ENCODE measurements around the gene ANTXR1.

The ANTXR1 gene

GRCh38 chr2:69096326-69097095 is 83.5 kb downstream of the ANTXR1 start:
- DNase-seq (ENCODE audit: insufficient read length, low spot score) (no peak), FAIRE-seq (no peak)
- TF ChIP-seq TAF1 (IDR thresholded peaks at IDR 0.05; ENCODE audit: low read depth, low read length): no peak
- no peak for TF ChIP-seq POU2F2 (IDR thresholded peaks at IDR 0.05; ENCODE audit: low read depth, low read length)
- no peak for TF ChIP-seq SPI1 (IDR thresholded peaks at IDR 0.05; ENCODE audit: low read depth, low read length)
- no peak for TF ChIP-seq POLR2A (IDR thresholded peaks at IDR 0.05; ENCODE audit: low read depth, low read length)
- TF ChIP-seq PAX5 (IDR thresholded peaks at IDR 0.05; ENCODE audit: insufficient read depth, low read length, severe bottlenecking): no peak
- TF ChIP-seq POLR2AphosphoS5 (IDR thresholded peaks at IDR 0.05; ENCODE audit: low read depth, low read length): no peak

- TF ChIP-seq TAF1 (IDR thresholded peaks at IDR 0.05; ENCODE audit: low read depth, low read length) (no peak), POLR2AphosphoS5 (IDR thresholded peaks at IDR 0.05; ENCODE audit: low read depth, low read length) (no peak), PAX5 (IDR thresholded peaks at IDR 0.05; ENCODE audit: insufficient read depth, low read length, severe bottlenecking) (no peak)
- no peak for DNase-seq (ENCODE audit: insufficient read length, low spot score)
- no peak for FAIRE-seq
Observed at GRCh38 chr2:69097148-69097610, 84.2 kb downstream of the ANTXR1 start.

- no peak for TF ChIP-seq PAX5 (IDR thresholded peaks at IDR 0.05; ENCODE audit: insufficient read depth, low read length, severe bottlenecking)
- DNase-seq (ENCODE audit: insufficient read length, low spot score) (no peak), FAIRE-seq (no peak)
Observed at GRCh38 chr2:69097891-69098655, 85.1 kb downstream of the ANTXR1 start.

GRCh38 chr2:69099541-69099940 is 86.6 kb downstream of the ANTXR1 start:
- TF ChIP-seq POLR2A (IDR thresholded peaks at IDR 0.05; ENCODE audit: low read depth, low read length) (no peak), POU2F2 (IDR thresholded peaks at IDR 0.05; ENCODE audit: low read depth, low read length) (no peak), PAX5 (IDR thresholded peaks at IDR 0.05; ENCODE audit: insufficient read depth, low read length, severe bottlenecking) (no peak), SPI1 (IDR thresholded peaks at IDR 0.05; ENCODE audit: low read depth, low read length) (no peak), TAF1 (IDR thresholded peaks at IDR 0.05; ENCODE audit: low read depth, low read length) (no peak), POLR2AphosphoS5 (IDR thresholded peaks at IDR 0.05; ENCODE audit: low read depth, low read length) (no peak)
- DNase-seq (ENCODE audit: insufficient read length, low spot score): no peak
- no peak for FAIRE-seq

GRCh38 chr2:69100220-69100723 is 87.3 kb downstream of the ANTXR1 start:
- FAIRE-seq (no peak), DNase-seq (ENCODE audit: insufficient read length, low spot score) (no peak)

GRCh38 chr2:69102041-69102593 is 89.1 kb downstream of the ANTXR1 start:
- TF ChIP-seq PAX5 (IDR thresholded peaks at IDR 0.05; ENCODE audit: insufficient read depth, low read length, severe bottlenecking): no peak
- no peak for TF ChIP-seq TAF1 (IDR thresholded peaks at IDR 0.05; ENCODE audit: low read depth, low read length)
- no peak for TF ChIP-seq POLR2A (IDR thresholded peaks at IDR 0.05; ENCODE audit: low read depth, low read length)
- no peak for TF ChIP-seq POU2F2 (IDR thresholded peaks at IDR 0.05; ENCODE audit: low read depth, low read length)
- no peak for TF ChIP-seq POLR2AphosphoS5 (IDR thresholded peaks at IDR 0.05; ENCODE audit: low read depth, low read length)
- TF ChIP-seq SPI1 (IDR thresholded peaks at IDR 0.05; ENCODE audit: low read depth, low read length): no peak
- DNase-seq (ENCODE audit: insufficient read length, low spot score) (no peak), FAIRE-seq (no peak)

More at GRCh38 chr2:69100220-69100723, 87.3 kb downstream of the ANTXR1 start:
- TF ChIP-seq TAF1 (IDR thresholded peaks at IDR 0.05; ENCODE audit: low read depth, low read length): no peak
- no peak for TF ChIP-seq PAX5 (IDR thresholded peaks at IDR 0.05; ENCODE audit: insufficient read depth, low read length, severe bottlenecking)
- TF ChIP-seq POLR2A (IDR thresholded peaks at IDR 0.05; ENCODE audit: low read depth, low read length): no peak
- TF ChIP-seq POLR2AphosphoS5 (IDR thresholded peaks at IDR 0.05; ENCODE audit: low read depth, low read length): no peak
- TF ChIP-seq POU2F2 (IDR thresholded peaks at IDR 0.05; ENCODE audit: low read depth, low read length): no peak
- TF ChIP-seq SPI1 (IDR thresholded peaks at IDR 0.05; ENCODE audit: low read depth, low read length): no peak

GRCh38 chr2:69103419-69103818 is 90.4 kb downstream of the ANTXR1 start:
- DNase-seq (ENCODE audit: insufficient read length, low spot score): no peak
- no peak for FAIRE-seq
- no peak for TF ChIP-seq POU2F2 (IDR thresholded peaks at IDR 0.05; ENCODE audit: low read depth, low read length)
- TF ChIP-seq PAX5 (IDR thresholded peaks at IDR 0.05; ENCODE audit: insufficient read depth, low read length, severe bottlenecking): no peak
- TF ChIP-seq TAF1 (IDR thresholded peaks at IDR 0.05; ENCODE audit: low read depth, low read length): no peak
- no peak for TF ChIP-seq POLR2A (IDR thresholded peaks at IDR 0.05; ENCODE audit: low read depth, low read length)

- FAIRE-seq (no peak), DNase-seq (ENCODE audit: insufficient read length, low spot score) (no peak)
- TF ChIP-seq POLR2AphosphoS5 (IDR thresholded peaks at IDR 0.05; ENCODE audit: low read depth, low read length) (no peak), SPI1 (IDR thresholded peaks at IDR 0.05; ENCODE audit: low read depth, low read length) (no peak), POU2F2 (IDR thresholded peaks at IDR 0.05; ENCODE audit: low read depth, low read length) (no peak), POLR2A (IDR thresholded peaks at IDR 0.05; ENCODE audit: low read depth, low read length) (no peak), PAX5 (IDR thresholded peaks at IDR 0.05; ENCODE audit: insufficient read depth, low read length, severe bottlenecking) (no peak), TAF1 (IDR thresholded peaks at IDR 0.05; ENCODE audit: low read depth, low read length) (no peak)
Observed at GRCh38 chr2:69104261-69104660, 91.3 kb downstream of the ANTXR1 start.

GRCh38 chr2:69109255-69109654 is 96.3 kb downstream of the ANTXR1 start:
- no peak for TF ChIP-seq POLR2A (IDR thresholded peaks at IDR 0.05; ENCODE audit: low read depth, low read length)
- TF ChIP-seq TAF1 (IDR thresholded peaks at IDR 0.05; ENCODE audit: low read depth, low read length): no peak
- TF ChIP-seq POU2F2 (IDR thresholded peaks at IDR 0.05; ENCODE audit: low read depth, low read length): no peak
- no peak for TF ChIP-seq POLR2AphosphoS5 (IDR thresholded peaks at IDR 0.05; ENCODE audit: low read depth, low read length)
- no peak for TF ChIP-seq SPI1 (IDR thresholded peaks at IDR 0.05; ENCODE audit: low read depth, low read length)
- TF ChIP-seq PAX5 (IDR thresholded peaks at IDR 0.05; ENCODE audit: insufficient read depth, low read length, severe bottlenecking): no peak
- FAIRE-seq (no peak), DNase-seq (ENCODE audit: insufficient read length, low spot score) (no peak)
